Panc1 (cell line): ENCODE results near the gene PRKG1. TPM values are rescaled to one million over a fixed set of nuclear protein-coding genes. Genes with fewer than 3 reads are reported as not detected.
"Not testable (repeated sequence)": the region's sequence is repeated elsewhere in the genome, so short reads cannot be mapped to it uniquely, and the experiment has no call there.

Source experiments
- ATAC-seq: fragments of 200-7000 bp; cut with Tn5 transposase; 2 replicates; pipeline ENCODE4 v1.9.1; 2020; ENCODE audit warnings: mild to moderate bottlenecking, moderate library complexity
- BruUV-seq: library from RNA; stranded (reverse); fragments of 400-500 nt; replicated peaks from 2 replicates; lab custom pipeline; 2021; lab: Mats Ljungman, UMichigan
- CTCF ChIA-PET: fragments of 300-600 bp; sonication (Branson Sonifier 250); formaldehyde crosslinking; loops from one replicate; lab custom pipeline; 2022; ENCODE audit warnings: antibody characterized with exemption; lab: Charles Lee
- POLR2A ChIA-PET: fragments of 300-600 bp; sonication (Branson Sonifier 250); formaldehyde crosslinking; loops from one replicate; lab custom pipeline; 2022; ENCODE audit warnings: antibody characterized with exemption; lab: Charles Lee
- DNase-seq: peaks from one replicate; pipeline ENCODE4 v3.0.0-alpha.2; 2010; ENCODE audit warnings: low read depth, low spot score
- H3K27ac ChIP-seq: 2 replicates; pipeline ENCODE4 v1.5.1; 2011; ENCODE audit warnings: mild to moderate bottlenecking, low read length, inconsistent platforms
- H3K27me3 ChIP-seq: fragments of 200-500 bp; sonication (Bioruptor generic); 2 replicates; pipeline ENCODE4 v1.6.0; 2014; ENCODE audit warnings: low read length, inconsistent platforms; ENCODE audit not compliant: control insufficient read depth, insufficient read depth
- H3K36me3 ChIP-seq: fragments of 200-500 bp; sonication (Bioruptor generic); 2 replicates; pipeline ENCODE4 v1.5.1; 2014; ENCODE audit warnings: inconsistent platforms, mild to moderate bottlenecking, low read length, moderate library complexity; ENCODE audit not compliant: control insufficient read depth, insufficient read depth
- H3K4me1 ChIP-seq: 2 replicates; pipeline ENCODE4 v1.5.1; 2011; ENCODE audit warnings: inconsistent platforms, mild to moderate bottlenecking, low read length, moderate library complexity; ENCODE audit not compliant: control insufficient read depth, insufficient read depth
- H3K4me3 ChIP-seq, 2 experiments: 2 replicates each; pipeline ENCODE4 v1.5.1; 2011 to 2012; ENCODE audit warnings: low read depth in 2 of 2, low read length in 2 of 2, mild to moderate bottlenecking in 2 of 2, inconsistent platforms in 1 of 2, moderate library complexity in 1 of 2
- H3K9me3 ChIP-seq: fragments of 200-500 bp; sonication (Bioruptor generic); 2 replicates; pipeline ENCODE4 v1.5.1; 2014; ENCODE audit warnings: low read depth, mild to moderate bottlenecking, inconsistent platforms, low read length, moderate library complexity; ENCODE audit not compliant: control insufficient read depth, insufficient read depth
- POLR2AphosphoS5 ChIP-seq: IDR thresholded peaks from 2 replicates; pipeline ENCODE4 v1.6.1; 2012; ENCODE audit warnings: mild to moderate bottlenecking, low read depth, low read length, moderate library complexity
- SIN3A ChIP-seq: IDR thresholded peaks from 2 replicates; pipeline ENCODE4 v1.6.1; 2012; ENCODE audit warnings: low read depth, mild to moderate bottlenecking, low read length, moderate library complexity, borderline replicate concordance; ENCODE audit not compliant: insufficient read depth
- TCF7L2 ChIP-seq: IDR thresholded peaks from 2 replicates; pipeline ENCODE4 v1.6.1; 2011; ENCODE audit warnings: mild to moderate bottlenecking, low read depth, low read length, inconsistent platforms
- in situ Hi-C: cut with HindIII; loops from 2 replicates; pipeline ENCODE4 v1.10.0; 2016; ENCODE audit warnings: low sequenced_read_pairs, low pct_unique_long_range_greater_than_20kb
- intact Hi-C: fragments of 100-400 bp; cut with micrococcal nuclease; formaldehyde crosslinking; loops from one replicate; pipeline ENCODE4 v1.10.0; 2022; ENCODE audit not compliant: unreplicated experiment
- total RNA-seq: library from RNA; stranded (reverse); gene quantifications from one replicate; pipeline ENCODE4 v1.2.1, GENCODE V29; 2021; ENCODE audit not compliant: unreplicated experiment
- TF ChIP-seq, protein P1 (sequence below): fragments of 450-650 bp; IDR thresholded peaks from 2 replicates; pipeline ENCODE4 v1.5.1; 2017; ENCODE audit warnings: mild to moderate bottlenecking
- TF ChIP-seq, protein P2 (sequence below), 2 experiments: IDR thresholded peaks; 2 replicates each; pipeline ENCODE4 v1.6.1; 2011 to 2012; ENCODE audit warnings: low read depth in 2 of 2, control low read depth in 1 of 2, low read length in 1 of 2, mild to moderate bottlenecking in 1 of 2, moderate library complexity in 1 of 2; ENCODE audit not compliant: insufficient read depth in 1 of 2

Gene PRKG1
- total RNA-seq, 1 experiment from 2014 or later, result 0.92 TPM

DNA sequence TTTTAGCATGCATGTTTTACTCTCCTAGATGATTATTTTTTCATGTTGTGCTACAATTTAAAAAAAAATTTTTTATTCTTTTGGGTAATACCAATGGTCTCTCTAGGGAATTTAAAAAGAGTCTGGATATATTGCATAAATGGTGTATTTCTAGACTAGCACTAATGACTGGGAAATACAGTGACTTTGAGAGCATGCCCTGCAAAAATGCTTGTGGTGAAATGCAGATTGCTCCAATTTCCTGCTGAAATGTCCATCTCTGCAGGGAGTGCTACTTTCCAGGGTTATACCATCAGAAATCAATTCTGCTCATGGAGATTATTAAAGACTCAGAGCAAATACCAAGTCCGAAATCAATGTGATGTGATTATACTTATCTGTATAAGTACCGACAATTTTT lies 186.1 kb downstream of the PRKG1 start:
- intact Hi-C loops, result no loop called here
- TF ChIP-seq, protein P1, sequence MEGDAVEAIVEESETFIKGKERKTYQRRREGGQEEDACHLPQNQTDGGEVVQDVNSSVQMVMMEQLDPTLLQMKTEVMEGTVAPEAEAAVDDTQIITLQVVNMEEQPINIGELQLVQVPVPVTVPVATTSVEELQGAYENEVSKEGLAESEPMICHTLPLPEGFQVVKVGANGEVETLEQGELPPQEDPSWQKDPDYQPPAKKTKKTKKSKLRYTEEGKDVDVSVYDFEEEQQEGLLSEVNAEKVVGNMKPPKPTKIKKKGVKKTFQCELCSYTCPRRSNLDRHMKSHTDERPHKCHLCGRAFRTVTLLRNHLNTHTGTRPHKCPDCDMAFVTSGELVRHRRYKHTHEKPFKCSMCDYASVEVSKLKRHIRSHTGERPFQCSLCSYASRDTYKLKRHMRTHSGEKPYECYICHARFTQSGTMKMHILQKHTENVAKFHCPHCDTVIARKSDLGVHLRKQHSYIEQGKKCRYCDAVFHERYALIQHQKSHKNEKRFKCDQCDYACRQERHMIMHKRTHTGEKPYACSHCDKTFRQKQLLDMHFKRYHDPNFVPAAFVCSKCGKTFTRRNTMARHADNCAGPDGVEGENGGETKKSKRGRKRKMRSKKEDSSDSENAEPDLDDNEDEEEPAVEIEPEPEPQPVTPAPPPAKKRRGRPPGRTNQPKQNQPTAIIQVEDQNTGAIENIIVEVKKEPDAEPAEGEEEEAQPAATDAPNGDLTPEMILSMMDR, result no peak
- TF ChIP-seq, protein P2, sequence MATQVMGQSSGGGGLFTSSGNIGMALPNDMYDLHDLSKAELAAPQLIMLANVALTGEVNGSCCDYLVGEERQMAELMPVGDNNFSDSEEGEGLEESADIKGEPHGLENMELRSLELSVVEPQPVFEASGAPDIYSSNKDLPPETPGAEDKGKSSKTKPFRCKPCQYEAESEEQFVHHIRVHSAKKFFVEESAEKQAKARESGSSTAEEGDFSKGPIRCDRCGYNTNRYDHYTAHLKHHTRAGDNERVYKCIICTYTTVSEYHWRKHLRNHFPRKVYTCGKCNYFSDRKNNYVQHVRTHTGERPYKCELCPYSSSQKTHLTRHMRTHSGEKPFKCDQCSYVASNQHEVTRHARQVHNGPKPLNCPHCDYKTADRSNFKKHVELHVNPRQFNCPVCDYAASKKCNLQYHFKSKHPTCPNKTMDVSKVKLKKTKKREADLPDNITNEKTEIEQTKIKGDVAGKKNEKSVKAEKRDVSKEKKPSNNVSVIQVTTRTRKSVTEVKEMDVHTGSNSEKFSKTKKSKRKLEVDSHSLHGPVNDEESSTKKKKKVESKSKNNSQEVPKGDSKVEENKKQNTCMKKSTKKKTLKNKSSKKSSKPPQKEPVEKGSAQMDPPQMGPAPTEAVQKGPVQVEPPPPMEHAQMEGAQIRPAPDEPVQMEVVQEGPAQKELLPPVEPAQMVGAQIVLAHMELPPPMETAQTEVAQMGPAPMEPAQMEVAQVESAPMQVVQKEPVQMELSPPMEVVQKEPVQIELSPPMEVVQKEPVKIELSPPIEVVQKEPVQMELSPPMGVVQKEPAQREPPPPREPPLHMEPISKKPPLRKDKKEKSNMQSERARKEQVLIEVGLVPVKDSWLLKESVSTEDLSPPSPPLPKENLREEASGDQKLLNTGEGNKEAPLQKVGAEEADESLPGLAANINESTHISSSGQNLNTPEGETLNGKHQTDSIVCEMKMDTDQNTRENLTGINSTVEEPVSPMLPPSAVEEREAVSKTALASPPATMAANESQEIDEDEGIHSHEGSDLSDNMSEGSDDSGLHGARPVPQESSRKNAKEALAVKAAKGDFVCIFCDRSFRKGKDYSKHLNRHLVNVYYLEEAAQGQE (IDR thresholded peaks at IDR 0.05; ENCODE audit: insufficient read depth in 1 of 2, low read depth in 2 of 2, low read length in 1 of 2), result no peak
- TF ChIP-seq TCF7L2, result no peak
- no peak for TF ChIP-seq SIN3A
- TF ChIP-seq POLR2AphosphoS5, result no peak
- no peaks in the 10 kb centered on the region for H3K9me3 ChIP-seq
- POLR2A ChIA-PET, result no interaction called here
- no TSS peak for BruUV-seq
- no peak for DNase-seq
- no peak overlapping the region for H3K4me3 ChIP-seq
- CTCF ChIA-PET, result no interaction called here
- H3K4me1 ChIP-seq, result no peaks in the 10 kb centered on the region
- no peaks in the 10 kb centered on the region for H3K27me3 ChIP-seq
- no peak for ATAC-seq
- no peak overlapping the region for H3K27ac ChIP-seq
- in situ Hi-C loops, result no loop called here
- no peaks in the 10 kb centered on the region for H3K36me3 ChIP-seq

DNA sequence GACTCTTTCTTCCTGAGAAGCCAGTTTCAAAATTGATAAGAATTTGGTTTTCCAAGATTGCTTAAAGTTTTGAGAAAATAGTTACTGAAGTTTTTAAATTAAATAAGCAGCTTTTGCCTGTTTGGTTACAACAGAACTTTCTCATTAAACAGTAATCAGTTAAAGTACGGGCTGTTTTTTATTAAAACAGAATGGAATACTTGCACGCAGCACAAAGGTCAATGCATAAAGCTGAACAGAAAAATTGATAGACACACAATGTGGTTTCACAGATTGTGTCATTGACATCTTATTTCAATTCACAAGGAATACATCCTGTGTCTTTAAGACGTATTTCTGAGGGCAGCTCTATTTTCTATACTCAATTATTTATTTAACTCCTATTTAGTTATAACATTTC lies 192.2 kb downstream of the PRKG1 start:
- DNase-seq, result no peak
- no peaks in the 10 kb centered on the region for H3K4me1 ChIP-seq
- CTCF ChIA-PET, result no interaction called here
- no peak for ATAC-seq
- no TSS peak for BruUV-seq
- H3K9me3 ChIP-seq, result no peaks in the 10 kb centered on the region
- intact Hi-C loops (no loop called here), in situ Hi-C loops (no loop called here)
- no peaks in the 10 kb centered on the region for H3K36me3 ChIP-seq
- POLR2A ChIA-PET, result interaction anchor here (0.8 kb wide), 1 partner anchor 411 kb away, joined by 4 read pairs; no protein-coding TSS in a partner anchor
- no peak overlapping the region for H3K27ac ChIP-seq
- no peaks in the 10 kb centered on the region for H3K27me3 ChIP-seq
- no peak overlapping the region for H3K4me3 ChIP-seq
- TF ChIP-seq, protein P1, result no peak
- TF ChIP-seq TCF7L2 (no peak), SIN3A (no peak), POLR2AphosphoS5 (no peak)
- TF ChIP-seq, protein P2 (IDR thresholded peaks at IDR 0.05; ENCODE audit: insufficient read depth in 1 of 2, low read depth in 2 of 2, low read length in 1 of 2), result no peak

DNA sequence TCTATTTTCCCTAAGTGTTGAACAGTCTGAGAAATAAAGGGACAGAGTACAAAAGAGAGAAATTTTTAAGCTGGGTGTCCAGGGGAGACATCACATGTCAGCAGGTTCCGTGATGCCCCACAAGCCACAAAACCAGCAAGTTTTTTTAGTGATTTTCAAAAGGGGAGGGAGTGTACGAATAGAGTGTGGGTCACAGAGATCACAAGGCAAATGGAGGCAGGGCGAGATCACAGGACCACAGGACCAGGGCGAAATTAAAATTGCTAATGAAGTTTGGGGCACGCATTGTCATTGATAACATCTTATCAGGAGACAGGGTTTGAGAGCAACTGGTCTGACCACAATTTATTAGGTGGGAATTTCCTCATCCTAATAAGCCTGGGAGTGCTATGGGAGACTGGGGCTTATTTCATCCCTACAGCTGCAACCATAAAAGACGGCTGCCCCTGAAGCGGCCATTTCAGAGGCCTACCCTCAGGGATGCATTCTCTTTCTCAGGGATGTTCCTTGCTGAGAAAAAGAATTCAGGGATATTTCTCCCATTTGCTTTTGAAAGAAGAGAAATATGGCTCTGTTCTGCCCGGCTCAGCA lies 193.8 kb downstream of the PRKG1 start:
- H3K4me1 ChIP-seq, ATAC-seq, H3K9me3 ChIP-seq, CTCF ChIA-PET, H3K4me3 ChIP-seq, in situ Hi-C loops, H3K27ac ChIP-seq, H3K27me3 ChIP-seq, DNase-seq, BruUV-seq, intact Hi-C loops, H3K36me3 ChIP-seq, POLR2A ChIA-PET: not testable (repeated sequence)
